SW 1271 (cell line): ENCODE results near the gene ATP13A2.
A peak's percentile ranks its signal among the peaks of the same experiment; 100 is the strongest.
"Not testable (repeated sequence)": the region's sequence is repeated elsewhere in the genome, so short reads cannot be mapped to it uniquely, and the experiment has no call there.

Experiments used
- DNase-seq, 2 experiments: peaks; one replicate each; lab custom pipeline; 2025; lab: John Stamatoyannopoulos, UW

The ATP13A2 gene

DNA sequence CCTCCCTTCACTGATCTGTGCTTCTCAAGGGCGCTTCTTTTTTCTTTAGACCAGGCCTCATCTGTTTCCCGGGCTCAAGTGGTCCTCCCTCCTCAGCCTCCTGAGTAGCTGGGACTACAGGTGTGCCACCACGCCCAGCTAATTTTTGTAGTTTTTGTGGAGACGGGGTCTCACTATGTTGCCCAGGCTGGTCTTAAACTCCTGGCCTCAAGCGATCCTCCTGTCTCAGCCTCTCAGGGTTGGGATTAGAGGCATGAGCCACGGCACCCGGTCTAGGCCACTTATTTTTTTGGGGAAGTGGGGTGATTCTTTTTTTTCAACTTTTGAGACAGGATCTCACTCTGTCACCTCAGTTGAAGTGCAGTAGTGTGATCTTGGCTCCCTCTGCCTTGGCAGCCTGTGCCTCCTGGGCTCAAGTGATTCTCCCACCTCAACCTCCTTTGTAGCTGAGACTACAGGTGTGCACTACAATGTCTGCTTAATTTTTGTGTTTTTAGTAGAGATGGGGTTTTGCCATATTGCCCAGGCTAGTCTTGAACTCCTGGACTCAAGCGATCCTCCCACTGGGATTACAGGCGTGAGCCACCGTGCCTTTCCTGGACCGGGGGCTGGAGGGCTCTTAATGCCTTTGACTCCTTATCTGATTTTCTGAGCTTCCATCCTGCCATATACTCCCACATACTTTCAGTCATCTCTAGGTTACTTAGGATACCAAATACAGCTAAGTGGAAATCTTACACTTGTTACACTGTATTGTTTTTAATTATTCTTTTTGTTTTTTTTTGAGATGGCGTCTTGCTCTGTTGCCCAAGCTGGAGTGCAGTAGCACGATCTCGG, 50.2 kb downstream of the ATP13A2 start:
- no peak for DNase-seq

DNA sequence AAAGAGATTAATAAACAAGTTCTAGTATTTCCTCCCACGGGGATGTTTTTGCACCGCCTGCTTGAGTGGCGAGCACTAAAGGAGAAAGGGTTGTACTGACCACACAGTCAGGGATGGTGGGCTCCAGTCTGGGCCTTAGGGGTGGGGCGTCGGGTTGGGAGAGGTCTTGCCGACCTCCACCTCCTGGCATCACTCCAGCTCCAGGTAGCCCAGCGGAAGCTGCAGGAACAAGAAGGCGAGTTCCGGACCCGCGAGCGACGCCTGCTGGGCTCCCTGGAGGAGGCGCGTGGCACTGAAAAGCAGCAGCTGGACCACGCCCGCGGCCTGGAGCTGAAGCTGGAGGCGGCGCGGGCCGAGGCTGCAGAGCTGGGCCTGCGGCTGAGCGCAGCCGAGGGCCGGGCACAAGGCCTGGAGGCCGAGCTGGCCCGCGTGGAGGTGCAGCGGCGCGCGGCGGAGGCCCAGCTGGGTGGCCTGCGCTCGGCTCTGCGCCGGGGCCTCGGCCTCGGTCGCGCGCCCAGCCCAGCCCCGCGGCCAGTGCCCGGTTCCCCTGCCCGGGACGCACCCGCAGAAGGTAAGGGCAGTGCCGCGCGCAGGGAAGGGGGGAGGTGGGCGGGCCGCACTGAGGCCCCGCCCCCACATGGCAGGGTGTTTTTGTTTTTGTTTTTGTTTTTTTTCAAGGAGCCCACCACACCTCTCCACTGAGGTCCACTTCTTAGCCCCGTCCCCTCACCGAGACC, 51.0 kb downstream of the ATP13A2 start:
- peak; percentile 42 to 73 for DNase-seq

DNA sequence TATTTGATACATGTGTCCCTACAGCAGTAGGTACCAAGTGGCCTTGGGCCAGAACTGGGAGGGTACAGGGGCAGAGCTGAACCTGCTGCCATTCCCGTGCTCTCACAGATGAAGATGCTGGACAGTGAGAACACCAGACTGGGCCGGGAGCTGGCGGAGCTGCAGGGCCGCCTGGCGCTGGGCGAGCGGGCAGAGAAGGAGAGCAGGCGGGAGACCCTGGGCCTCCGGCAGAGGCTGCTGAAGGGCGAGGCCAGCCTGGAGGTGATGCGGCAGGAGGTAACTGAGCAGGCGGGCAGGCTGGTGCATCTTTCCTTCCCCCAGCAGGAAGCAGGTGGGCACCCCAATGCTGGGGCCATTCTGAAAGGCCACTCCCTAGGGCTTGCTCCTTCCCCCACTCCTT, 53.3 kb downstream of the ATP13A2 start:
- DNase-seq, result no peak

DNA sequence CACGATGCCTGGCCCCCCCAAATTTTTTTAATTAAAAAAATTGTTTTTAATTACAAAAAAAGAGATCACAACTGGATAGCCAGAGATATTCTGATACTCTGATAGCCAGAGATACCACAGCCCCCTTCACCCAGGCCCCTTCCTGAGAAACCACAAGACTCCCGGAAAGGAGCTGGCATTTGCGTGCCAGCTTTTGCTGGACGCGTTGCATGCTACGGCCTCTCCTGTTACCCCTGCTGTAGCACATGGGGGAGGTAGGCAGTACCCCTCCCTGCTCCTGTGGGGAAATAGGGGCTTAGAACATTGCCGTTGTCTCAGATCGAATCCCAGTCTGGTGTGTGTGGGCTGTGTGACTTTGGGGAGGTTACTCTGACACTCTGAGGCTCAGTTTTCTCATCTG, 54.0 kb downstream of the ATP13A2 start:
- DNase-seq, result no peak

DNA sequence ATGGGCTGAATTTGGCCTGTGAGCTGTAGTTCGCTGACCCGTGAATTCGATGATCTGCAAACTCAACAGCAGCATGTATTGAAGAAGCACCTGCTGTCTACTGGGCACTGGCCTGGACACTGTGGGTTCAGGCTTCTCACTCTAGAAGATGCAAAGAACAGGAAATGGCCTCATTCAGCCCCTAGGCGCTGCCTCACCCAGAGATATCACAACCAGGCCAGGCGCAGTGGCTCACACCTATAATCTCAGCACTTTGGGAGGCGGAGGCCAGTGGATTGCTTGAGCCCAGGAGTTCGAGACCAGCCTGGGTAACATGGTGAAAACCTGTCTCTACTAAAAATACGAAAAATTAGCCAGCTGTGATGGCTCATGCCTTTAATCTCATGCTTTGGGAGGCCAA, 55.0 kb downstream of the ATP13A2 start:
- DNase-seq, result no peak

DNA sequence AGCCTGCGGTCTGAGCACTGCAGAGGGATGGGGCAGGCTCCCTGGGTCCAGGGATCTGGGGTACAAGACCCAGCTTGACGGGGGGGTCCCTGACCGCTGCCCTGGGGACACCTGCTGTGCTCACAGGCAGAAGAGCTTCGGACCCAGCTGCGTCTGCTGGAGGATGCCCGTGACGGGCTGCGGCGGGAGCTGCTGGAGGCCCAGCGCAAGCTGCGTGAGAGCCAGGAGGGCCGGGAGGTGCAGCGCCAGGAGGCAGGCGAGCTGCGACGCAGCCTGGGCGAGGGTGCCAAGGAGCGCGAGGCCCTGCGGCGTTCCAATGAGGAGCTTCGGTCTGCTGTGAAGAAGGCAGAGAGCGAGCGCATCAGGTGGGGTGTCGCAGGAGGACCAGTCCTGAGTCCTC, 56.5 kb downstream of the ATP13A2 start:
- no peak for DNase-seq

DNA sequence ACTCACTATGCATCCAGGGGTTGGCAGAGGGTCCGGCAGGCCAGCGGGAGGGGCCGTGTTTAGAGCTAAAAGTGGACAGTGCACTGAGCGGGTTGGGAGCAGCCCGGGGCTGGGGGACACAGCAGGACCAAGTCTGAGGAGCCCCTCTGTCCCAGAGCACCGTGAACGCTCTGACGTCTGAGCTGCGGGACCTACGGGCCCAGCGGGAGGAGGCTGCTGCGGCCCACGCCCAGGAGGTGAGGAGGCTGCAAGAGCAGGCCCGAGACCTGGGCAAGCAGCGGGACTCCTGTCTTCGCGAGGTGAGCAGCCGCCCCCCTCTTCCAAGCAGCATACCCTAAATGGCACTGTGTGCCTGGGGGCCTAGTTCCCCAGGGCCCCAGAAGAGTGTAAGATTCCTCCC, 57.1 kb downstream of the ATP13A2 start:
- no peak for DNase-seq

DNA sequence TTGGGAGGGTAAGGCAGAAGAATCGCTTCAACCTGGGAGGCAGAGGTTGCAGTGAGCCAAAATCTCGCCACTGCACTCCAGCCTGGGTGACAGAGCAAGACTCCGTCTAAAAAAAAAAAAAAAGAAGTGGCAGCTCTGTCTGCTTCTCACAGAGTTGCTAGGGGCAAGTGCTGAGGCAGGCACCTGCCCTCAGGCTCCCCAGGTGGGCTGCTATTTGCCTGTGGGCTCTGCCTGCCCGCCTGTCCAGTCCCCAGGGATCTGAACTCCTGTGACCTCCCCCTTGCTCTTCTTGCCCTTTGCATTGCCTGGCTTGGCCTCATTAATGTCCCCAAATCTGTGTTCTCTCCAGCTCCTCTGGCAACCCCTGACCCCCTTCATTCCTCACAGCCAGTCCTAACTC, 59.4 kb downstream of the ATP13A2 start:
- DNase-seq, result not testable (repeated sequence)

DNA sequence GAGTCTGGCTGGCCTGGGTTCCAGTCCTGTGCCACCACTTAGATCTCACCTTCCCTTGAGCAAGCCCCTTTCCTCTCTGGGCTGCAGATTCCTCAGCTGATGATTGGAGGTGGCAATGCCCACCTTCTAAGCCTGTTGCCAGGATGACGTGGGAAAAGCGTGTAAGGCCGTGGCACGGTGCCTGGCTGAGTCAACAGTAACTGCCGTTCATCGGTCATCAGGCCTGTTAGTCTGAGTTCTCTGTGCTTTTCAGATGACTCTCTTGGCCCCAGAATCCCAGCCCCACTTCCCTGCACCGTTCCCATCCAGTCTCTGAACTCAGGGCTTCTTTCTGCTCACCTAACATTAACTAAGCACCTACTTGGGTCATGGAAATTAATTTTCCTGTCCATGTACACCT, 62.7 kb downstream of the ATP13A2 start:
- not testable (repeated sequence) for DNase-seq

DNA sequence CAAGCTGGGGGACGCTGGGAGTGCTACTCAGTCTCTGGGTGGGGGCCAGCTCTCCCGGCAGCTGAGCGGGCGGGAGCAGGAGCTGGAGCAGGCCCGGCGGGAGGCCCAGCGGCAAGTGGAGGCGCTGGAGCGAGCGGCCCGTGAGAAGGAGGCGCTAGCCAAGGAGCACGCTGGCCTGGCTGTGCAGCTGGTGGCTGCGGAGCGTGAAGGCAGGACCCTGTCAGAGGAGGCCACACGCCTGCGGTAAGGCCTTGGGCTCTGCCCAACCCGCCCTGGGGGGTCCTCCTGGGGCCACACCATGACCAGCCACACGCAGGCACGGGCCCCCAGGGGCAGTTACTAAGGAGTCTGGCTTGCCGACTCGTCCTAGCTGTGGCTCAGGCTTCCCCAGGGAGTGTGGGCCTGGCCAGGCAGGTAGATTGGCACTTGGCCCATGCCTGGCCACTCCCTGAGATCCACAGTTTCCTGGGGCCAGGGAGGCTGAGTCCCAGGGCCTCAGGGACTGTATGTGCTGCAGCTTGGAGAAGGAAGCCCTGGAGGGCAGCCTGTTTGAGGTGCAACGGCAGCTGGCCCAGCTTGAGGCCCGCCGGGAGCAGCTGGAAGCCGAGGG, 63.3 kb downstream of the ATP13A2 start:
- DNase-seq, result not testable (repeated sequence)

DNA sequence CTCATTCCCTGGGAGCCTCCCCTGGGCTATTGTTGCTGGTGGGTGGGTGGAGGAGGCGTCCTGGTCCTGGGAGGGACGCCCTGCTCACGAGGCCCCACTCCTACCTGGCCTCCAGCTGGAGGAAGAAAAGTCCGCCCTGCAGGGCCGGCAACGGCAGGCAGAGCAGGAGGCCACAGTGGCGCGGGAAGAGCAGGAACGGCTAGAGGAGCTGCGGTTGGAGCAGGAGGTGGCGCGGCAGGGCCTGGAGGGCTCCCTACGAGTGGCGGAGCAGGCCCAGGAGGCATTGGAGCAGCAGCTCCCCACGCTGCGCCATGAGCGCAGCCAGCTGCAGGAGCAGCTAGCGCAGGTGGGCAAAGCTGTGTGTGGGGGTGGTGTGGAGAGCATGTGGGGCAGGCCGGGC, 65.1 kb downstream of the ATP13A2 start:
- DNase-seq, result no peak

DNA sequence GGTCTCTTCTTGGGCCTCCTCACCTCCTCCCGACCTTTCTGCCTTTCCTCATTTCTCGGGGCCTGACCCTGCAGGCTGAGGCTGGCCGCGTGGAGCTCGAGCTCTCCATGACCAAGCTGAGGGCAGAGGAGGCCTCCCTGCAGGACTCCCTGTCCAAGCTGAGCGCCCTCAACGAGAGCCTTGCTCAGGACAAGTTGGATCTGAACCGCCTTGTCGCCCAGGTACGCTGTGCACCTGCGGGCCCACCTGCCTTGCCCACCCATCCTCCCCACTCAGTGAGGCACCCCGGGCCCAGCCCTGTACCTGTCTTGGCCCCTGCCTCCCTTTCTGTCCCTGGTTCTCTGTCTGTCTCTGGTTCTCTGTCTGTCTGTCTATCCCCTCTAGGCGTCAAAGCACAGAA, 65.5 kb downstream of the ATP13A2 start:
- DNase-seq, result not testable (repeated sequence)

DNA sequence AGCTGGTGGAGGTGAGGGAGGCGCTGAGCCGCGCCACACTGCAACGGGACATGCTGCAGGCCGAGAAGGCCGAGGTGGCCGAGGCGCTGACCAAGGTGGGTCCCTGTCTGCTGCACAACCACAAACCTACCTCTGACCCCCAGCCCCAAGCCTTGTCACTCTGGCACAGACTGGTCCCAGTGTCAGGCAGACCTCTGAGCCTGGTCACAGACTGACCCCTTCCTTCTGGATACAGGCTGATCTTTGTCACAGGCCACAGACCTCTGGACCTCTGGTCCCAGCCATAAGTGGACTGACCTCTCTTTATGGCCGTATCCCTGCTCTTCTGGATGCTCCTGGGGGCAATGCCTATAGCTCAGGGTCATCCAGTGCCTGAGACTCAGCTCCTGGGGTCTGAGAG, 66.2 kb downstream of the ATP13A2 start:
- not testable (repeated sequence) for DNase-seq

DNA sequence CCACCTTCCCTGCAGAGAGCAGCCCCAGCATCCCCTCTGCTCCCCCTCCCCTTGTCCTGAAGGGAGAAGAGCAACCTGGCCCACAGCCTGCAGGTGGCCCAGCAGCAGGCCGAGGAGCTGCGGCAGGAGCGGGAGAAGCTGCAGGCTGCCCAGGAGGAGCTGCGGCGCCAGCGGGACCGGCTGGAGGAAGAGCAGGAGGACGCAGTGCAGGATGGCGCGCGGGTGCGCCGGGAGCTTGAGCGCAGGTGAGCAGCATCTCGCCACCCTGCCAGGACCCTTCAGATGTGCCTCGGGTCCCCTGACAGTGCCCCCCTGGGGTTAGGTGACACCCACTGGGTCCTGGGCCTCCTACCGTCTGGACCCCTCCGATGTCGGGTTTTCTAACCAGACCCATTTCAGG, 67.7 kb downstream of the ATP13A2 start:
- no peak for DNase-seq

DNA sequence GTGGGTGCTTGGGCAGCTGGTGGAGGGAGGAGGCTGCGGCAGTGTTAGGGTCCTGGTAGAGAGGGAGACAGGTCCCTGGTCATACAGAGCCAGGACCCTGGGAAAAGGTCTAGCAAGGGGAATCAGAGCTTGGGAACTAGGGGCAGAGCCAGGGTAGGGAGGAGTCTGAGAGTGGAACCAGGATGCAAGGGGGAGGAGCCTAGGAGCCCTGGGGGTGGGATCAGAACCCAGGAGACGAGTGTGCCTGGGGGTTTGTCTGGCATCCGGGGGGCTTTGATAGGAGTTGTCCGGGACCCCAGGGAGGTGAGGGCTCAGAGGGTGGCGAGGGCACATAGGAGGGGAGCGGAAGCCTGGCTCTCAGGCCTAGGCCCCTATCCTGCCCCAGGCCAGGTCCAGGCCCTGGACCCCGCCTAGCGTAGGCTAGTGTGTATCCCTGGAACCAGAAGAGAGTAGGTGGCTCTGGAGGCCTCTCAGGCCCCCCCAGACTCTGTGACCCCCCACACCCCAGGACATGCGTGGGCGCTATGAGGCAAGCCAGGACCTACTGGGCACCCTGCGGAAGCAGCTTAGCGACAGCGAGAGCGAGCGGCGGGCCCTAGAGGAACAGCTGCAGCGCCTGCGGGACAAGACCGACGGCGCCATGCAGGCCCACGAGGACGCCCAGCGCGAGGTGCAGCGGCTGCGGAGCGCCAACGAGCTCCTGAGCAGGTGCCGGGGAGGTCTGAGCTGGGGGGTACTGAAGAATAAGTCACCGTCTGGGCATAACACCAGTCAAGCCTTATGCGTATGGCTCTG, 72.1 kb downstream of the ATP13A2 start:
- not testable (repeated sequence) for DNase-seq

DNA sequence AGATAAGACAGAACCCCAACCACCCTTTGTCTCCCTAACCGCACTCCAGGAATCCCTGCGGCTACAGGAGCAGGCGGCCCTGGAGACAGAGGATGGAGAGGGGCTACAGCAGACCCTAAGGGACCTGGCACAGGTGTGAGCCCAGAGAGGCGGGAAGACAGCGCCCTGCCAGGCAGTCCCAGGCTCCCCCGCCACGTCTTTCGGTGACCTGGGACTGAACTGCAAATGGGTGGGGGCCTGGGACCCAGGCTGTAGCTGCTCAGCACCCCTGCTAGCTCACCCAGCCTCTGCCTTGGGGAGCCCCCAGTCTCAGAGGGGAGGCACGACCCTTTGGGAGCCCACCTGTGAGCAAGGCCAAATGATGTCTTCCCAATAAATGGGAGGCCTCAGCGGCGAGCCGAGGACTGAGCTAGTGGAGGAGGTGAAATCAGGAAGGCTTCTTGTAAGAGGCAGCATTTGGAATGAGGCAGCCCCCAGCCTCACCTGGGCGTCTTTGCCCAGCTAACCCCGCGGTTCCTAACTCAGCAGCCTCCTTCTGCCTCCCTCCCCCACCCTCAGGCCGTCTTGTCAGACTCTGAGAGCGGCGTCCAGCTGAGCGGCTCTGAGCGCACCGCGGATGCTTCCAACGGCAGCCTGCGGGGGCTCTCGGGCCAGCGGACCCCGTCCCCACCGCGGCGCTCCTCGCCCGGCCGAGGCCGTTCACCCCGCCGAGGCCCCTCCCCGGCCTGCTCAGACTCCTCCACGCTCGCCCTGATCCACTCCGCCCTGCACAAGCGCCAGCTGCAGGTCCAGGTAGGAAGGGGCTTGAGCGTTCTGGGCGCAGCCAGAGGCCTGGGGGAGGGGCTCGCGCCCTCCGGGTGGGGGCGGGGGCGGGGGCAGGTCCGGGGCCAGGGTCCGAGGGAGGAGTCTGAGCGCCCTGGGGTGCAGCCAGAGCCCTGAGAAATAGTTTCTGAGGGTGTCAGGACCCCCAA, 73.1 kb downstream of the ATP13A2 start:
- DNase-seq, result no peak

DNA sequence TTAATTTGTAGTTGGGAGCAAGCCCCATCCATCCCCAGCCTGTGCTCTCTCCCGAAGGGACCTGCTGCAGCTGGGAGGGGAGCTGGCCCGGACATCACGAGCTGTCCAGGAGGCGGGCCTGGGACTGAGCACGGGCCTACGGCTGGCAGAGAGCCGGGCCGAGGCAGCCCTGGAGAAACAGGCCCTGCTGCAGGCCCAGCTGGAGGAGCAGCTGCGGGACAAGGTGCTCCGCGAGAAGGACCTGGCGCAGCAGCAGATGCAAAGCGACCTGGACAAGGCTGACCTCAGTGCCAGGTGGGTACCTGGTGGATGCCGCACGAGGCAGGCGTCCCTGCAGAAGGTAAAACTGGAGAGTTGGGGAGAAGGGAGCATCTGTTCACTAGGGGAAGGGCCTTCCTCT, 75.1 kb downstream of the ATP13A2 start:
- DNase-seq, result not testable (repeated sequence)
